Inferior parietal cortex (tissue), 1 donor: ENCODE measurements around the gene KANK2.

ENCODE experiments used
- DNase-seq: peaks from one replicate; pipeline ENCODE4 v3.0.0-alpha.2; 2016; ENCODE audit errors: extremely low spot score

The KANK2 gene

GRCh38 chr19:11225815-11226214 lies 28.5 kb upstream of the KANK2 start:
- no peak for DNase-seq

- no peak for DNase-seq
These were observed 27.8 kb upstream of the KANK2 start for GRCh38 chr19:11225172-11225571.

GRCh38 chr19:11224429-11224828 lies 27.1 kb upstream of the KANK2 start:
- DNase-seq: no peak

- DNase-seq: no peak
These were observed 25.9 kb upstream of the KANK2 start for GRCh38 chr19:11223200-11223599.

- no peak for DNase-seq
These were observed 23.8 kb upstream of the KANK2 start for GRCh38 chr19:11221082-11221598.

- DNase-seq: no peak
These were observed 17.0 kb upstream of the KANK2 start for GRCh38 chr19:11214387-11214786.

GRCh38 chr19:11210656-11210928 lies 13.2 kb upstream of the KANK2 start:
- DNase-seq: no peak

GRCh38 chr19:11209839-11210655 lies 12.7 kb upstream of the KANK2 start:
- DNase-seq: no peak

- DNase-seq: no peak
These were observed 11.5 kb upstream of the KANK2 start for GRCh38 chr19:11208561-11209471.

GRCh38 chr19:11205939-11206570 lies 8.7 kb upstream of the KANK2 start:
- DNase-seq: no peak

- no peak for DNase-seq
These were observed 7.6 kb upstream of the KANK2 start for GRCh38 chr19:11204943-11205349.

GRCh38 chr19:11204076-11204602 lies 6.8 kb upstream of the KANK2 start:
- no peak for DNase-seq

GRCh38 chr19:11203194-11204075 lies 6.1 kb upstream of the KANK2 start:
- DNase-seq: peak; percentile 46

GRCh38 chr19:11202488-11203193 lies 5.3 kb upstream of the KANK2 start:
- DNase-seq: no peak

- no peak for DNase-seq
These were observed 4.4 kb upstream of the KANK2 start for GRCh38 chr19:11201791-11202190.

- no peak for DNase-seq
These were observed 3.6 kb upstream of the KANK2 start for GRCh38 chr19:11200931-11201330.

GRCh38 chr19:11200015-11200574 lies 2.8 kb upstream of the KANK2 start:
- no peak for DNase-seq

GRCh38 chr19:11199517-11199916 lies 2.2 kb upstream of the KANK2 start:
- no peak for DNase-seq

GRCh38 chr19:11198769-11199424 lies 1.6 kb upstream of the KANK2 start:
- no peak for DNase-seq

GRCh38 chr19:11198175-11198534 lies 810 bp upstream of the KANK2 start:
- DNase-seq: no peak
